GM12873 (cell line): Measurements from ENCODE around the gene COG2.
A peak's percentile ranks its signal among the peaks of the same experiment; 100 is the strongest.

ENCODE experiments used
- CTCF ChIP-seq: IDR thresholded peaks from 2 replicates; pipeline ENCODE4 v1.5.1; 2012; ENCODE audit warnings: low read depth, mild to moderate bottlenecking, moderate library complexity, low read length, control low read depth; ENCODE audit not compliant: insufficient read depth; ENCODE audit errors: missing control alignments

The COG2 gene

GRCh38 chr1:230629511-230629910 lies 12.8 kb upstream of the COG2 start:
- TF ChIP-seq CTCF: no peak

- TF ChIP-seq CTCF: no peak
These were observed 10.8 kb upstream of the COG2 start for GRCh38 chr1:230631477-230631876.

GRCh38 chr1:230632273-230632873 lies 9.9 kb upstream of the COG2 start:
- TF ChIP-seq CTCF: peak; percentile 75

- TF ChIP-seq CTCF: no peak
These were observed 8.8 kb upstream of the COG2 start for GRCh38 chr1:230633469-230633868.

- no peak for TF ChIP-seq CTCF
These were observed 7.9 kb upstream of the COG2 start for GRCh38 chr1:230634384-230634783.

- TF ChIP-seq CTCF: no peak
These were observed 5.6 kb upstream of the COG2 start for GRCh38 chr1:230636575-230637148.

- no peak for TF ChIP-seq CTCF
These were observed 2.5 kb upstream of the COG2 start for GRCh38 chr1:230639714-230640209.
